ENCODE results near the gene AAR2.
A peak's percentile ranks its signal among the peaks of the same experiment; 100 is the strongest.

DNA sequence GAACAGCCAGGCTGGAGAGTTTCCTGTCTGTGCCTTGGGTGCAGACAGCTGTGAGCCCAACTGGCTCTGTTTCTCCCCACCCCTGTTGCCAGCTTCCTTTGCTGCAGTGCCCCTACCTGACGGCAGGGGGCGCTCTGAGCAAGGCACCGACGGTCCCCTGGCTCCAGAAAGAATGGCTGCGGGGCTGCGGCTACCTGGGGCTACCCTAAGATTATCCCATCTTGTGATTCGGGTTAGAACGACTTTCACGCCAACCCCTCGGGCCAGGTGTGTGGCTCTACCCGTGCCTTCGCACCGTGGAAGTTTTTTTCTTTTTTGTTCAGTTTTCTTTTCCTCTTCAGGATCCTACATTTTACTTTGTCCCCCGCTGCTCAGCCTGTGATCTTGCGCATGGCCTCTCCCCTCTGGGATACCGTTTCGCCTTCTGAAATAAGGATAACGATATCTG lies 33.4 kb upstream of the AAR2 start:
- TF ChIP-seq, protein P1, sequence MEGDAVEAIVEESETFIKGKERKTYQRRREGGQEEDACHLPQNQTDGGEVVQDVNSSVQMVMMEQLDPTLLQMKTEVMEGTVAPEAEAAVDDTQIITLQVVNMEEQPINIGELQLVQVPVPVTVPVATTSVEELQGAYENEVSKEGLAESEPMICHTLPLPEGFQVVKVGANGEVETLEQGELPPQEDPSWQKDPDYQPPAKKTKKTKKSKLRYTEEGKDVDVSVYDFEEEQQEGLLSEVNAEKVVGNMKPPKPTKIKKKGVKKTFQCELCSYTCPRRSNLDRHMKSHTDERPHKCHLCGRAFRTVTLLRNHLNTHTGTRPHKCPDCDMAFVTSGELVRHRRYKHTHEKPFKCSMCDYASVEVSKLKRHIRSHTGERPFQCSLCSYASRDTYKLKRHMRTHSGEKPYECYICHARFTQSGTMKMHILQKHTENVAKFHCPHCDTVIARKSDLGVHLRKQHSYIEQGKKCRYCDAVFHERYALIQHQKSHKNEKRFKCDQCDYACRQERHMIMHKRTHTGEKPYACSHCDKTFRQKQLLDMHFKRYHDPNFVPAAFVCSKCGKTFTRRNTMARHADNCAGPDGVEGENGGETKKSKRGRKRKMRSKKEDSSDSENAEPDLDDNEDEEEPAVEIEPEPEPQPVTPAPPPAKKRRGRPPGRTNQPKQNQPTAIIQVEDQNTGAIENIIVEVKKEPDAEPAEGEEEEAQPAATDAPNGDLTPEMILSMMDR (IDR thresholded peaks at IDR 0.05), result peak; percentile 89 to 99 (median 95)
- no peak for TF ChIP-seq POLR2A (IDR thresholded peaks at IDR 0.05)

Measured in body of pancreas (tissue), 4 donors.